ENCODE measurements around the gene POLR3A. TPM values are rescaled to one million over a fixed set of nuclear protein-coding genes. Genes with fewer than 3 reads are reported as not detected.

POLR3A gene
- total RNA-seq, 1 donor from 2014 or later = 39.5 TPM

DNA sequence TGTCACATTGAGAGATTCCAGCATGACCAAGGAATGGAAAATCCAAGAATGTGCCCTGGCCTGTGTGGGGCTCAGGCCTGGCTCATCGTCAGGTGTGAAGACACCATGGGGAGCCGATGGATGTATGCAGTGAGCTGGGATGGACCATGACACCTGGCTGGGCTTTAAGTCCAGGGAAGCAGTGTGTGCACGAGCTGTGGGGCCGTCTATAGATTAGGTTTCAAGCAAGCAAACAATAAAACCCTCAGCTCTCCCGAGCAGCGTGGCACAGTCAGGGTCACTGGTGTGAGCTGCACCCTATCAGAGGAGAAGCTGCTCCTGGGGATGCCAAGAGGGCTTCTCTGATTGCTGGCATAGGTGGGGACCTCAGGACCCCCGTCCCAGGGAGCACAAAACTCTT lies 52.3 kb downstream of the POLR3A start:
- DNase-seq = no peak

DNA sequence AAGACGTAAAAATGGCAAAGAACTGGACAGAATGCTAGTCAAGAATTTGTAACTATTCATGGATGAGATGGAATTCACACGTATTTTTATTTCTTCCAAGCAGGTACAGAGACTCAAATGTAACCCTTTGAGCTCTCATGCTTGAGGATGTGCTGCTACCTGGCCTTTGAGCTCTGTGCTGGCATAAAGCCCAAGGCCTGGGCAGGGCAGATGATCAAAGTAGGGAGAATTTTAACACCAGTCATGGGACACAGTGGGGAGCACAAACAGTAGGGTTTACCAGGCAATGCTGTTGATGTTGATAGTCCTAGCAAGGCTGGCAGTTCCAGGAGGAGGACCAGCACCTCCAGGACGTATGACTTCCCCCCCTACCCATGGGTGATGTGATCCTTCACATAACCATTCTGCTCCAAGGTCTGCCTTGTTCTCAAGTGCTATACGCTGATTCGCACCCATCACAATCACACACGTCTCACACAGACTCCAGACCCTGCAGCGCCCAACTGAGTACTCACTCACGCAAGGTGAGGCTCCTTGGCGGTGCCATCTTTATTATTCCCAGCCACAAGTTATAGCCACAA lies 54.1 kb downstream of the POLR3A start:
- no peak for DNase-seq

DNA sequence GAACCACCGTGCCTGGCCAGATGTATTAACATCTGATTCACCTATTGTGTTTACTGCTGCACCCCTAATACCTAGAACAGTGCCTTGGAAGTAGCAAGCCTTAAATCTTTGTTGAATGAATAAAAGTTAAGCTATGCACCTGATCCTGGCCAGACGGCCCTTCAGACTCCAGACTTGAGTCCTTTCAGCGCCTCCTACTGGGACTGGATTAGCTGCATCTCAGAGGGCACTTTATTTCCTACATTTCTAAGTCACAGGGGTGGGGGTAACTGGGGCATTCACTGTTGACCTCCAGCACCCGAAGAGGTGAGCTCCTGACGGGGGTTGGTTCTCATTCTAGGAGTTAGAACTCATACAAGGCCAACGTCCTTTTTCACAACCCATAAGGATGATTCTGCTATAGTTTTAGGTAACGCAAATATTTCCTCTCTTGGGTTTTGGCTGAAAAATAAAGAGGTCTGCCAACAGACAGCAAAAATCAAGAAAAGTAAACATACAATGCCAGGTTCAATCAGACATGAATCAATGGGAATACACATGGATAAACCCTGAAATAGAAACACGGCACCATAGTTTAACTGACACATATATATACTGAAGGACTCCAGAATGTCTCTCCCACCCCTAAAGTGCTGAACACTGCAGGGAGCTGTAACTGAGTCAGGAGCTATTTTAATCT lies 54.8 kb downstream of the POLR3A start:
- DNase-seq = no peak

DNA sequence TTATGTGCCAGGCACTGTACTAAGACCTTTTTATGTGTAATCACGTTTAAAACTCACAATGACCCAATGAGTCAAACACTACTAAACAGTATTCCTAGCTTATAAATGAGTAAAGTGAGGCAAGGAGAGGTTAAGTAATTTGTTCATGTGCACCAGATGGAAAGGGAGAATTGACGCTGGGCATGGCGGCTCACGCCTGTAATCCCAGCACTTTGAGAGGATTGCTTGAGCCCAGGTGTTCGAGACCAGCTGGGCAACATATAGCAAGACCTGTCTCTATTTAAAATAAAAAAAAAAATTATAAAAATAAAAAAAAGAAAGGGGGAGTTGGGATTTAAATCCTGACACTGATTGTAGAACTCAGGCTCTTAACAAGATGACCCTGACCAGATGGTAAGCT lies 56.0 kb downstream of the POLR3A start:
- no peak for DNase-seq

DNA sequence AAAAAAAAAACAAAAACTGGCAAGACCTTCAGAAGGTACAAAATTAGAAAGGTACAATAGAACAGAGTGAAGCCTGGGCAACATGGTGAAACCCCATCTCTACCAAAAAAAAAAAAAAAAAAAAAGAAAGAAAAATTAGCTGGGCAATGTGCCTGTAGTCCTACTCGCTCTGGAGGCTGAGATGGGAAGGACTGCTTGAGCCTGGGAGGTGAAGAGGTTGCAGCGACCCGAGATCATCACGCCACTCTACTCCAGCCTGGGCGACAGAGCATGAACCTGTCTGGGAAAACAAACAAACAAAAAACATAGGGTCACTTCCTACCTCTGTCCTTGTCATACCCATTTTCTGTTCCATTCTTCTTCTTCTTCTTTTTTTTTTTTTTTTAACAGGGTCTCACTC lies 57.2 kb downstream of the POLR3A start:
- no peak for DNase-seq

DNA sequence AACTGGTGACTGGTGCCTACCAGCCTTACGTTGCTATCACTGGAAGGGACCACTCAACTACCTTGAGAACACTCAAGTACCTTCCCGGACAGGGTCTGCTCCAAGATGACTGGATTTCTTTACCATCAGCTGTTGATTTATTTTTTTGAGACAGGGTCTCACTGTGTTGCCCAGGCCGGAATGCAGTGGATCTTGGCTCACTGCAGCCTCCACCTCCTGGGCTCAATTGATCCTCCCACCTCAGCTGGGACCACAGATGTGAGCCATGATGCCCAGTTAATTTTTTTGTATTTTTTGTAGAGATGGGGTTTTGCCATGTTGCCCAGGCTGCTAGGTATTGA lies 57.5 kb downstream of the POLR3A start:
- no peak for DNase-seq

DNA sequence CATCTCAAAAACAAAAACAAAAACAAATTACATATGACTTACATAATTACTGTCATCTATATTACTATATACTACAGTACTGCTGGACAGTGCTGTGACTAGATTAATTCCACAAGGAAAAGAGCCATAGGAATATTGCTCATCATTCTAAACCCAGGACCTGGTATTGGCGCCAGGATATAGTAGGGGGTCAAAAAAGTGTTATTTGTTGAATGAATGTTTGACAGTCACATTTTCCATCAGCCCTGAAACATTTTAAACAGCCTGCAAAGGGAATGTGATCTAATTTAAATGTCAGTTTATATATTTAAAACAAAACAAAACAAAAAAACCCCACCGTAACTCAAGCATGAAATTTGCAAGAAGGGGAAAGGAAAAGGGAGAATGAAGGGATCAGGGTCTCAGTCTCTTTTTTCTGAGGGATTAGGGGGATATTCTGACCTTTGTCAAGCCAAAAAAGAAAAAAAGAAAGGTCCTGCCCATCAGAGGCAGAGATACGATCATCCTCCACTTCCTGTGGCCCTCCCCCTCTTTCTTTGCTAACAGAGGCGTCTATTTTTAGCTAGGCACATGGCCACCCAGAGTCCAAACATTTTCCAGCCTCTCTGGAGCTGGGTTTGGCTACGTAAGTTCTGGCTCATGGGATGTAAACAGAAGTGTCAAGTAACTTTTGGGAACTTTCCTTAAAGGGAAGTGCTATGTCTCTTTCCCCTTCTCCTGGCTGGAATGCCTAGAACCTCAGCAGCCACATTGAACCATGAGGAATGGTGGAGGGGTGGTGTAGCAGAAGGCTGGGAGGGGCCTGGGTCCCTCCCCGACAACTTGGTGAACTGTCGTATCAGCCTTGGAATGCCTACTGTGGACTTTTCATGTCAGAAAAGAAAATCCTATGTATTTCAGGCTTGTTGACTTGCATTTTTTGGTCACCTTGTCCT lies 58.2 kb downstream of the POLR3A start:
- no peak for DNase-seq

DNA sequence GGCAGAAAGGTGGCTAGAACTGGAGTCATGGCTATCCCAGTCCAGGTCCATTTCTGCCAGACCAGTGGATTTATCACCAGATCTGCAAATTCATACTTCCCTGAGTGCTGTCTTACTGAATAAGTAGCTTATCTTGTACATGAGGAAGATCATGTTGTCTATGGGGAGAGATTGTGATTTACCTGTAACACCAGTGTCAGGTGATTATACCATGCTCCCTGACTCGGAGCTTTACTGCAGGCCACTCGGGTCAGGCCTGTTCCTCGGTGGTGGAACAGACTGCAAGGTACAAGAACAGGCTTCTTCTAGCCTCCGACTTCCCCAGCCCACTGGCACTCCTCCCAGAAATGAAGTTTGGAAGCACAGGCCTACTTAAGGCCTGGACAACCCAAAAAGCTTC lies 60.2 kb downstream of the POLR3A start:
- no peak for DNase-seq

DNA sequence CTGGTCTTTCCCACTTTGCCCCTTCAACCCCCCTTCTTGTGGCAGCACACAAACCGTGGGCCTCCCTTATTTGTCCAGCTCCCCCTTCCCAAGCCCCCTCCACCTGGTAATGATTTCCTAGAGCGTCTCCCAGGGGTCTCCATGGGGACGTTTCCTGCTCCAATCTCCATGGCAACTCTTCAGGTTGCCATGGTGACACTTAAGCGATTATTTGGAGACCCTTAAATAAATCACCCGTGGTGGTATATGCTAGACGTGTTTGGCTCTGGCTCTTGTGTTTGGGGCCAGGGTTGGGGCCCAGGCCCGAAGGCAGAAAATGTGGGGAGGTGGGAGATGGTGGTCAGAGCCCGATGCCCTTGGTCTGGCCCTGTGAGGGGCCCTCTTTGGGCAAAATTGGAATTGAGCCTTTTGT lies 61.7 kb downstream of the POLR3A start:
- no peak for DNase-seq

DNA sequence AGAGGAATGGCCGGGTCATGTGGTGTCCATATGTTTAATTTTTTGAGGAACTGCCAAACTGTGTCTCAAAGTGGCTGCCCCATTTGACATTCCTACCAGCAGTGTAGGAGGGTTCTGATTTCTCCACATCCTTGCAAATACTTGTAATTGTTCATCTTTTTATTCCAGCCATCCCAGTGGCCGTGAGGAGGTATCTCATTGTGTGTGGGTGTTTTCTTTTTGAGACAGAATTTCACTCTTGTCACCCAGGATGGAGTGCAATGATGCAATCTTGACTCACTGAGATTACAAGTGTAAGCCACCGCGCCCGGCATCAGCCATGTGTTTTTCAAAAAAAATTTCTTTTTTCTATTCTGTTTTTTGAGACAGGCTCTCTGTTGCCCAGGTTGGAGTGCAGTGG lies 64.0 kb downstream of the POLR3A start:
- no peak for DNase-seq

DNA sequence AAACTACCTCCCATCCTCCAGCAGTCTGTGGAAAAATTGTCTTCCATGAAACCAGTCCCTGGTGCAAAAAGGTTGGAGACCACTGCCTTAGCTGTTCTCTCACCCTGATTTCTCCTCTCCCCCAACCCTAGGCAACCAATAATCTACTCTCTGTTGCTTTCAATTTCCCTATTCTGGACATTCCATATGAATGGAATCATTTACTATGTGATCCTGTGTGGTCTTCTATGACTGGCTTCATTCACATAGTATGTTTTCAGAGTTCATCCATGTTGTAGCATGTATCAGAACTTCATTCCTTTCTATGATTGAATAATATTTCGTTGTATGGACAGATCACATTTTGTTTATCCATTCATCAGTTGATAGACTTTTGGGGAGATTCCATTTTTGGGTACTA lies 64.5 kb downstream of the POLR3A start:
- no peak for DNase-seq

DNA sequence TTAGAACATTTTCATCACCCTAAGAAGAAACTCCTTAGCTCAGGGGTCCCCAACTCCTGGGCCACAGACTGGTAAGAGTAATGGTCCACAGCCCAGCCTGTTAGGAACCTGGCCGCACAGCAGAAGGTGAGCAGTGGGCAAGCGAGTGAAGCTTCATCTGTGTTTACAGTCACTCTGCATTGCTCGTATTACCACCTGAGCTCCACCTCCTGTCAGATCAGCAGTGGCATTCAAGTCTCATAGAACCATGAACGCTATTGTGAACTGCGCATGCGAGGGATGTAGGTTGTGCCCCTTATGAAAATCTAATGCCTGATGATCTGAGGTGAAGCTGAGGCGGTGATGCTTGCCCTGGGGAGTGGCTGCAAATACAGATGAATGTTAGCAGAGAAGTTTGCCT lies 65.4 kb downstream of the POLR3A start:
- DNase-seq = no peak

DNA sequence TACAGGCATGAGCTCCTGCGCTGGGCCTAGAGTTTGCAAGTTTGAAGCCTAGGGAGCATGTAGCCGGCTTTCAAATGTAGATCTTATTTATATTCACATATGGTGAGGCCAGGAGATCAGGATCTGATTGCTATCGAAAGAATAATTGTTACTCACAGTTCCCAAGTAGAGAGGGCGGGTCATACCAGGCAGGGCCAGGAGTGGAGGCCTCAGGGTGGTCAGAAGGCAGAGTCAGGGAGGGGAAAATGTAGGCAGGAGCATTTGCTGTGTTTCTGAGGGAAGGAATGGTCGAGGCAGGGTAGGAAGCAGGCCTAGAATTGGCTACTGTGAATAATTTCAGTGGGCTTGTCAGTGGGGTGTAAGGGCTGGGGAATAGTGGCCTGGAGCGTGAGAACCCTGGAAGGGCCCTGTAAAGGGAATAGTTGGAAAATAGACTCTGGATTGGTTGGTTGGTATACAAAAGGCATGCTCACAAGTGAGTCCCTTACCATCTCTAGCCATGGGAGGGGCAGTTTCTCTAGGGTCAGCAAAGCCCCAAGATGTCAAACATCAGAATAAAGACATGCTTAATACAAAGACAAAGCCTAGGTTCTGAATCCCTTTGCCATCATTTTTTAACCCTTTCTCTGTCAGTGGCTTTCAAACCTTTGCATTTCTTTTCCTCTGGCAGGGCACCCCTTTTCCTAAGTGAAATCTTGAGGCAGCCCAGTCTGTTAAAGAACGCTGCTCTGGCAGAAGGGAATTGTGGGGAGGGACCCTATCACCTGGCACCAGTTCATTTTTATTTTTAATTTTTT lies 66.8 kb downstream of the POLR3A start:
- no peak for DNase-seq

DNA sequence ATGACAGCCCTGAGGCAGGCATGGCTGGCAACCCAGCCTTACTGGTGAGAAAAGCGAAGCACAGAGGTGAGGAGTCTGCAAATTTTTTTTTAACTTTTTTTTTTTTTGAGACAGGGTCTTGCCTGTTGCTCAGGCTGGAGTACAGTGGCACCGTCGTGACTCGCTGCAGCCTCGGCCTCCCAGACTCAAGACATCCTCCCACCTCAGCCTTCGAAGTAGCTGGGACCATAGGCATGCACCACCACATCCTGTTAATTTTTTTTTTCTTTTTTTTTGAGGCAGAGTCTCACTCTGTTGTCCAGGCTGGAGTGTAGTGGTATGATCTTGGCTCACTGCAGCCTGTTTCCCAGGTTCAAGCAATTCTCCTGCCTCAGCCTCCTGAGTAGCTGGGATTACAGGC lies 67.6 kb downstream of the POLR3A start:
- no peak for DNase-seq

DNA sequence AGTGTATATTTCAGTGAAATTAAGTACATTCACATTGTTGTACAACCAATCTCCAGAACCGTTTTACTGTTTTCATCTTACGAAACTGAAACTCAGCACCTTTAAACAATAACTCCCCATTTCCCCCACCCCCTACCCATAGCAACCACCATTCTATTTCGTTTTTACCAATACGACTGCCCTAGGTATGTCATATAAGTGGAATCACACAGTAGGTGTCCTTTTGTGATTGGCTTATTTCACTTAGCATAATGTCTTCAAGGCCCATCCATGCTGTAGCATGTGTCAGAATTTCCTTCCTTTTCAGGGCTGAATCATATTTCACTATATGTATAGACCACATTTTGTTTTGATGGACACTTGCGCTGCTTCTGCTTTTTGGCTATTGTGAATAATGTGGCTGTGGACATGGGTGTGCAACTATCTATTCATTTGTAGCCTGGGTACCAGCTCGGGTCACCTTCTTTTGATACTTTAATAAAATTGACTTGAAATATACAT lies 68.4 kb downstream of the POLR3A start:
- DNase-seq = no peak

DNA sequence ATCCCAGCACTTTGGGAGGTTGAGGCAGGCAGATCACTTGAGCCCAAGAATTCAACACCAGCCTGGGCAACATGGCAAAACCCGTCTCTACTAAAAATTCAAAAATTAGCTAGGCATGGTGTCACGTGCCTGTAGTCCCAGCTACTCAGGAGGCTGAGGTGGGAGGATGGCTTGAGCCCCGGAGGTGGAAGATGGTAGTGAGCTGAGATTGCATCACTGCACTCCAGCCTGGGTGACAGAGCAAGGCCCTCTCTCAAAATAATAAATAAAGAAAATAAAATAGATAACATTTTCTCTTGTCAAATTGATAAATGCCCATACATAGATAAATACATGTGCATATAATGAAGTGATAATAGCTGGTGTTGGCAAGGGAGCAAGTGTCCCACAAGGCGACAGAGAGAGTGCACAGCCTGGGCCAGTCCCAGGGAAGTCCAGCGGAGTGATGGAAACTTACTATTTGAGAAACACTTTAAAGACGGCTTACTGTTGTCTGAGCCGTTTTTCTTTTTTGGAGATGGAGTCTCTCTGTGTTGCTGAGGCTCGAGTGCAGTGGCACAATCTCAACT lies 69.3 kb downstream of the POLR3A start:
- no peak for DNase-seq

DNA sequence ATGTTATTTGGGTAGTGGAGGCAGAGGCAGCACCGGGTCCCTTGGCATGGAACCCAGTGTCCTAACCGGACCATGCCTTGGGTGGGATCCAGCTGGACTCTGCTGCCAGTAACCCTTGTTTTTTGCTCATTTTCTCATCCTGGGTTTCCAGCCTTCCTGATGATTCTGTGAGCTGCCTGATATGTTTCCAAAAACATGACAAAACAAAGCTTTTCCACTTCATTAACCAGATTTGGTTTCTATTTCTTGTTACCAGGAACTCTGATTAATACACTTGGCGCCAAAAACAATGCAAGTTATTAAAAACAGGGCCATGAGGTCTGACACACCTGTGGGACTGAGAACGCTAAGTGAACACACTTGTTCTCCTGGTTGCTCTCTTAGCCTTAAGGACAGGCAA lies 69.9 kb downstream of the POLR3A start:
- no peak for DNase-seq

DNA sequence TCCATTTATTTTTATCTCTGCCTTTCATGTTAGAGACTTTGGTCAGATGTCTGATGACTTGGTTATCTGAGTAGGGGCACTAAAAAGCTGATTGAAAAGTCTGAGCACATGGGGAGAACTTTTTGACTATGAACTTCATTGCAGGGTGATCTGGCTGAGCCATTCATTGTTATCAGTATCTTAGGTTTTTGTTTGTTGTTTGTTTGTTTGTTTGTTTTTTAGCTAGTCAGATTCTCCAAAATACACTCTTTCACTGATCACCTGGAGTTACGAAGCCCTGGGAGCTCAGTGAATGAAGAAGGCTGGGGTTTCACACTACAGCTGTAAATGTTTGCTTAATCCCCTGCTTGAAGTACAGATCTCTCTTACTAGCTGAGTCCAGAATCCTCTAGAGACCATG lies 74.2 kb downstream of the POLR3A start:
- no peak for DNase-seq

DNA sequence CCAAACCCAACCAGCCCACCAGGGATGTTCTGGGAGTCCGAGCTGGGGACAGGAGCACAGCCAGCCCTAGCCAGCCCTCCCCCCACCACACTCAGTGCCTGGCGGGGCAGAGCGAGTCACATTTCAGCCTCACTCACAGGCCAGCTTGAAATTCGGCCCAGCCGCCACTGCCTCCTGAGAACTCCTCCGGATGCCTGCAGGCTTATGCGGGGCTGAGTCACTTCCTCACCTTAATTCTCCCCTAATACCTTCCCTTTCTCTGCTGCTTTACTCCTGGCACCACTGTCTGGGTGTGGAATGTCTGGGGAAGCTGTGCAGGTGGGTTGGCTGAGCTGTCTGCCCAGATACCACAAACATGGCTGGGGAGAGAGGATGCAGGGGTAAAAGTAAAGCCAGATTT lies 80.1 kb downstream of the POLR3A start:
- DNase-seq = no peak

DNA sequence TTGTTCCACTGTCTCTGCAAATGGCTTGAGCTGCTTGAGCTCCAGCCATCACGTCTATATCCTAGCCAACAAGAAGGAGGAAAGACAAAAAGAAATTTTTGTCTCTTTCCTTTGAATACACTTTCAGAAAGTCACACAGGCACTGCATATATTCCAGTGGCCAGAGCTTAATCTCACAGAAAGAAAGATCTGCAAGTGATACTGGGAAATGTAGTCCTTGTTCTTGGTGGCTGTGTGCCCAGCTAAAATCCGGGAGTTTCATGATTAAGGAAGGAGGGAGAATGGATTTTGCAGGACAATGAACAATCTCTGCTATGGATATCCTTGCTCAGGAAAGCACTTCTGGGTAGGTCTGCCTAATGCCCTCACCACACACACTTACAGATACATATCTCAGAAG lies 83.2 kb downstream of the POLR3A start:
- no peak for DNase-seq

DNA sequence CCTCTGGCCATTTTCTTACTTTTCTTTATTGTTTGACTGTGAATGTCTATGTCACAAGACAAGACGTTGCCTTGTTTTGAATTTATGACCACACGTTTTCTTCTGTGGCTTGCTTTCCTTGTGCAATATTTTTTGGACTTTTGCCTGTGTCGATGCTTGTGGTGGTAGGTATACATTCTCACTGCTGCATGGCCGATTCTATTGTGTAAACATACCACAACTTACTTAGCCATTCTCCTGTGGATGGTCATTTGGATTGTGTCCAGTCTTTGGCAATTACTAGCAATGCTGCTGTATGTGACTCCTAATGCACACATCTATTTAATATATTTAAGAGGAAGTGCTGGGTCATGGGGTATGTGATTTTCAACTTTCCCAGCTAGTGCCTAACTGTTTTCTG lies 84.8 kb downstream of the POLR3A start:
- DNase-seq = no peak

Measured in occipital lobe (tissue), 2 donors.